ENCODE results near the gene TMEM30A.

TMEM30A gene

GRCh38 chr6:75326557-75327258, 42.1 kb upstream of the TMEM30A start:
- Histone ChIP-seq H3K9me3 (ENCODE audit: severe bottlenecking) (no peaks in the 10 kb centered on the region), H3K27me3 (ENCODE audit: insufficient read depth, low read depth, severe bottlenecking) (no peaks in the 10 kb centered on the region), H3K27ac (no peak overlapping the region), H3K4me3 (ENCODE audit: low read depth, low read length) (no peak overlapping the region), H3K36me3 (no peaks in the 10 kb centered on the region)
- no peak for DNase-seq
- TF ChIP-seq, protein P1, sequence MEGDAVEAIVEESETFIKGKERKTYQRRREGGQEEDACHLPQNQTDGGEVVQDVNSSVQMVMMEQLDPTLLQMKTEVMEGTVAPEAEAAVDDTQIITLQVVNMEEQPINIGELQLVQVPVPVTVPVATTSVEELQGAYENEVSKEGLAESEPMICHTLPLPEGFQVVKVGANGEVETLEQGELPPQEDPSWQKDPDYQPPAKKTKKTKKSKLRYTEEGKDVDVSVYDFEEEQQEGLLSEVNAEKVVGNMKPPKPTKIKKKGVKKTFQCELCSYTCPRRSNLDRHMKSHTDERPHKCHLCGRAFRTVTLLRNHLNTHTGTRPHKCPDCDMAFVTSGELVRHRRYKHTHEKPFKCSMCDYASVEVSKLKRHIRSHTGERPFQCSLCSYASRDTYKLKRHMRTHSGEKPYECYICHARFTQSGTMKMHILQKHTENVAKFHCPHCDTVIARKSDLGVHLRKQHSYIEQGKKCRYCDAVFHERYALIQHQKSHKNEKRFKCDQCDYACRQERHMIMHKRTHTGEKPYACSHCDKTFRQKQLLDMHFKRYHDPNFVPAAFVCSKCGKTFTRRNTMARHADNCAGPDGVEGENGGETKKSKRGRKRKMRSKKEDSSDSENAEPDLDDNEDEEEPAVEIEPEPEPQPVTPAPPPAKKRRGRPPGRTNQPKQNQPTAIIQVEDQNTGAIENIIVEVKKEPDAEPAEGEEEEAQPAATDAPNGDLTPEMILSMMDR (IDR thresholded peaks at IDR 0.05; ENCODE audit: low read depth, low read length) = no peak

GRCh38 chr6:75318900-75319299, 34.3 kb upstream of the TMEM30A start:
- Histone ChIP-seq H3K27me3 (ENCODE audit: insufficient read depth, low read depth, severe bottlenecking) (no peaks in the 10 kb centered on the region), H3K27ac (no peak overlapping the region), H3K9me3 (ENCODE audit: severe bottlenecking) (no peaks in the 10 kb centered on the region), H3K36me3 (no peaks in the 10 kb centered on the region), H3K4me3 (ENCODE audit: low read depth, low read length) (no peak overlapping the region)
- no peak for DNase-seq
- TF ChIP-seq, protein P1 (IDR thresholded peaks at IDR 0.05; ENCODE audit: low read depth, low read length) = no peak

DNA sequence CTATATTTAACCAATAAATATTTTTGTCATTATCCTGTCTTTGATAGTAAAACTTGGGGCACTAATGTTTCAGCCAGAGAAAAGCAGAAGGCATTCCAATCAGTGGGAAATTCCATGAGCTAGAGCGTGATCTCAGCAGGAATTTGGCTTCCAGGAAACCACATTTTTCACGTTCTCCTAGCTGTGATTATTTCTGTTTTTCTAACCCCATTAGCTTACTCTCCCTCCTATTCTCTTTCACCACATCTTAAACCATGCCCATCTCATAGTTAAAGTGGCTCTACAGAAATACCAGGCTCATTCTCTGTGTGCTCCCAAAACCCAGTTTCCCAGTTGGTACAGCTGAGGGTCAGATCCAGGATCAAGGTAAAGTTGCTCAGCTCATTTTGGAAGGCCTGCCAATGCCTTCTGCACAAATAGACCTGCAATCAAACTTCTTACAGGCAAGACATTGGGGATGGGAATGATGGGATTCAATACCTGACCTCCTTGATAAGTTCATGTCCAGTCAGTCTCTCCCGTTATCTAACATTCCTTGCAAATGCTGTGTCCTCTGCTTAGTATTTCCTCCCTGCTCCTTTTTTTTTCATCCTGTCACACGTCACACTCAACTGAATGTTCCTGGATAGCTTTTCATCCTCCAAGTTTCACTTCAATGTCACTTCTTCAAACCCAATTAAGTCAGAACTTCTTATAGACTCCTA, 33.1 kb upstream of the TMEM30A start:
- no peak for DNase-seq
- no peaks in the 10 kb centered on the region for H3K27me3 ChIP-seq (ENCODE audit: insufficient read depth, low read depth, severe bottlenecking)
- no peak overlapping the region for H3K4me3 ChIP-seq (ENCODE audit: low read depth, low read length)
- no peak overlapping the region for H3K27ac ChIP-seq
- no peaks in the 10 kb centered on the region for H3K36me3 ChIP-seq
- TF ChIP-seq, protein P1 (IDR thresholded peaks at IDR 0.05; ENCODE audit: low read depth, low read length) = no peak
- no peaks in the 10 kb centered on the region for H3K9me3 ChIP-seq (ENCODE audit: severe bottlenecking)

GRCh38 chr6:75315978-75316377, 31.4 kb upstream of the TMEM30A start:
- TF ChIP-seq, protein P1 (IDR thresholded peaks at IDR 0.05; ENCODE audit: low read depth, low read length) = no peak
- no peaks in the 10 kb centered on the region for H3K27me3 ChIP-seq (ENCODE audit: insufficient read depth, low read depth, severe bottlenecking)
- no peak overlapping the region for H3K27ac ChIP-seq
- no peak overlapping the region for H3K4me3 ChIP-seq (ENCODE audit: low read depth, low read length)
- H3K9me3 ChIP-seq (ENCODE audit: severe bottlenecking) = no peaks in the 10 kb centered on the region
- DNase-seq = no peak
- H3K36me3 ChIP-seq = no peaks in the 10 kb centered on the region

- H3K27me3 ChIP-seq (ENCODE audit: insufficient read depth, low read depth, severe bottlenecking) = no peaks in the 10 kb centered on the region
- TF ChIP-seq, protein P1 (IDR thresholded peaks at IDR 0.05; ENCODE audit: low read depth, low read length) = no peak
- no peak overlapping the region for H3K4me3 ChIP-seq (ENCODE audit: low read depth, low read length)
- H3K27ac ChIP-seq = no peak overlapping the region
- H3K36me3 ChIP-seq = no peaks in the 10 kb centered on the region
- no peak for DNase-seq
- no peaks in the 10 kb centered on the region for H3K9me3 ChIP-seq (ENCODE audit: severe bottlenecking)
These were observed 23.8 kb upstream of the TMEM30A start for GRCh38 chr6:75308250-75308988.
